NCI-H82 (cell line): Measurements from ENCODE around the gene TIMM44.
"Not testable (repeated sequence)": the region's sequence is repeated elsewhere in the genome, so short reads cannot be mapped to it uniquely, and the experiment has no call there.

Source experiments
- DNase-seq: peaks from one replicate; lab custom pipeline; 2025; lab: John Stamatoyannopoulos, UW

Gene TIMM44

DNA sequence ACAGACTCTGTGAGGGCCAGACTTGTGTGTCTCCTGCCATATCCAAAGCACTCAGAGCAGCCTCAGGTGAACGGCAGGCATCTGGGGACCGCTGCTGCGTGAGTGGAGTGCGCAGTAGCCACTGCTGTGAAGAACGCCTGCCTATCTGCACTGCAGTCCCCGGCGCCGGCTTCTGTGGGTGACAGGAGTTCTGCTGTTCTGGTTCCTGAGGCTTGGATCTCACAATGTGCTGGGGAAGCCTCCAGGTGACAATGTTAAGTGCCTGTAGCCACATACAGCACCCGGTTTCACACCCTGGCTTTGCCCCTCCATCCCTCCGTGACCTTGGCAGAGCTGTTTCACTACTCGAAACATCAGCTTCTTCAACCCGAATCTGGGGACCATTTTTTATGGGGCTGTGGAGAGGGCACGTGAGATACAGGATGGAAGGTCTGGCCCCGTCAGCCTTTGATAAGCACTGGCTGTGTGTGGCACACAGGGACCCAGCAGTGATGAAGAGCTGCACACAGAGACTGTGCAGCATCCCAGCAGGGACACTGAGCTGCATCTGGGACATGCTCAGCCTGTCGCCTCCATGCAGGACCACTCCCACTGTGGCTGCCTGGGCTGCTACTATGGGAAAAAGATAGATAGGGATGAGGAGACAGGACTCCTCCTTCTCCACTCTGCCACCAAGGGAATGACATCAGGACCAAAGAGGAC lies 33.7 kb upstream of the TIMM44 start:
- no peak for DNase-seq

DNA sequence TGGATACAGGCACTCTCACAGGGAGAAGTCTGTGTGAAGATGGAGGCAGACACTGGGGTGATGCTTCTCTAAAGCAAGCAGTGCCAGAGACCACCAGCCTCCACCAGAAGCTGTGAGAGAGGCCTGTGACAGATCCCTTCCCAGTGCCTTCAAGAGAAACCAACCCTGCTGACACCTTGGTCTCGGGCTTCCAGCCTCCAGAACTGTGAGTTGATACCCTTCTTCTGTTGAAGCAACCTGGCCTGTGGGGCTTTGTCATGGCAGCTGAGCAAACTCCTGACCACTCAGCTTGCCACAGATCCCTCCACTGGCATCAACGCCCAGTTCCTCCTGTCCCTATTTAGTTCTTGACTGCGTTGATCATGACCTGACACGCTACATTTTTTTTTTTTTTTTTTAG lies 33.0 kb upstream of the TIMM44 start:
- DNase-seq: no peak

DNA sequence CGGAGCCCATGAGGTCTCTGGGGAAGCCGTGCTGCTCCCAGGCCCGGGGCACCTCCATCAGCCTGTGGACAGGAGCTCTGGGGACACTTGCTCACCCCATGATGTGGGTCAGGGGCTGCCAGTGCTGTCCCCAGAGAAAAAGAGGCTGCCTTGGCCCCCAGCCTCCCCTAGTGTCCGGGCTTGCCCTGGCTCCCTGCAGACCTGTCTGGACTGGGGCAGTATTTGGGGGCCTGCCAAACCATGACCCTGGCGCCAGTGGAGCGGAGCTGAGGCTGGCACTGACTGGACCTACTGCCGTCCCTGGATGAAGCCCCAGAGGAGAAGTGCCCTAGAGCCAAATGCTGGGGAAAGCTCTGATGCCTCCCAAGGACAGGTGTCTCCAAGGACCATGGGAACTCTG lies 31.6 kb upstream of the TIMM44 start:
- DNase-seq: no peak

DNA sequence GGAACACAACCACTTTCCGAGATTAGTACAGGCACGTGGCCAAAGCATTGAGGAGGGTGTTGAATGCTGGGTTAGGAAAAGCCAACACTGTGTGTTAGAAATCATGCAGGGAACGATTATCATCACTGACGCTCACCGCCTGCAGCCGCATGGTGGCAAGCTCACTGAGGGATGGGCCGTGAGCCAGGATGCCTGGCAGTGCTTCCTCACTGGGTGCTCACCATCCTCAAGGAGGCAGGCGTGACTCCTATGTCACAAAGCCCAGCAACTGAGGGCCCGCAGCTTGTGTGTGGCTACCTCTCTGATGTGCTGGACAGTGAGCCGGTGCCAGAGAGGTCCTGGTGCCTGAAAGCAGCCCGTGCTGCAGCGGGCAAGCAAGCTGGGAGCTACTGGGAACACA lies 30.4 kb upstream of the TIMM44 start:
- DNase-seq: no peak

DNA sequence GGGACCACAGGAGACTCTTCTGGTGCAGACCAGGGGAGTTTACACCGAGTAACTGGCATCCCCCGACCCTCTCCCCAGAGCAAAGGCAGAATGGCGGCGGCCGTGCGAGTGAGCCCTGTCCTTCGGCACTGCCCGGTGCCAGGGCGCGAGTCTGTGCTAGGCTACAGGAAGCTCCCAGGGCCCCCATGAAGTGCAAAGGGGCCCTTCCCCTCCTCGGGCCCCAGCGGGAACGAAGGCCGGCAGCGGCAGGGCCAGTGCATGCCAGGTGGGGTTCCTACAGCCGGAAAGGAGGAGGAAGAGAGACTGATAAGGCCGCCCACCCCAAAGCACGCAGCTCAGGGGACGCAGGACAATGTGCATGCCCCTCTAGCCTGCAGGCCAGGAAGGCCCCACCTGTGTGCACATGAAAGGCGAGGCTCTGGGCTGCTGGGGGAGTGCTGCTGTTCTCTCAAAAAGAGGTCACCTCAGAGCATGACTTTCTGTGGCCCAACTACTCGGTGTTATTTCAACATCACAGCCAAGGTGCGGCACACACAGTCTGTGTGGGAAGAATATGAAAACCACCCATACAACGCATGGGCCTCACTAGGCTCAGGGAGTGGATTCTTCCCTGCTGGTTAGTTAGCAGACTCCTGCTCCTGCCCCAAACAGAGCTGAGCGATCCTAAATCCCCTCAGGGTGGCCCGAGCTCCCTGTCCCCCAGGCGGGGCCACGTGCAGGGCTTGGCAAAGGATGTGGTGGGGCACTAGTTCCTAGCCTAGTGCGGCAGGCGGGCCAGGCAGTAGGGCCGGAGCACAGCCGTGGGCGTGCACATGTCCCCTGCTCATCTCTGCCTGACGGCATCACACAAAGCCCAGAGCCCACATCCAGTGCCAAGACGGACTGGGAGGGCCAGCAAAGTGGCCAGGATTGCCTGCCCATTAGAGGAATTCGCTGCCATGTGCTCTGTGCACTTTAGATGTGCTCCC lies 28.4 kb upstream of the TIMM44 start:
- no peak for DNase-seq

DNA sequence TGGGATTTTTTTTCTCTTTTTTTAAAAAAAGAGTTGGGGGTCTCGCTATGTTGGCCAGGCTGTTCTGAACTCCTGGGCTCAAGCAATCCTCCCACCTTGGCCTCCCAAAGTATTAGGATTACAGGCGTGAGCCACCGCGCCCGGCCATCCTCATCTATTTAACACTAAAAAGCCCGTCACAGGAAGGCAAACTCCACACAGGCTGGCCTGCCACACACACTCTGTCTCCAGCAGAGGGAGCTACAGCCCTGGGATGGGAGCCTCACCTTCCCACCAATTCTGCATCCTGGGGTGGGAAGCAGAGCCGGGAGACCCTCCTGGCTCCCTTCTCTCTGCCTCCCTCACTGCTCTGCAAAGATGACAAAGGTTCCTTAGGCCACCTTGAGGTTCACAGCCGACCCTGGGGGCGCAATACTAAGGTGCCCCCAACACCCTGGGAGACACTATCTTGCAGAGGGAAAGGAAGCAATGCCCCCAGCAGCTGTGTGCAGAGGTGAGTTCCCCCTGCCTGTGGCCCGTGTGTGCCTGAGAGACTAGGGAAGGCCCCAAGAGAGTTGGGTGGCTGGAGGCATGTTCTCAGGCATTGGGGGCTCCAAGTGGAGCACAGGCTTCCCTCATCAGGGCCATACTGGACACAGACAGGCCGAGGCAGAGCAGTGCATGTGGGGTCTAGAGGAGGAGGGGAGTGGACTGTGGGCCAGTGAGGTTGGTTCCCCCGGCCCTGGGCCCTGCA lies 27.4 kb upstream of the TIMM44 start:
- DNase-seq: peak; percentile 69

DNA sequence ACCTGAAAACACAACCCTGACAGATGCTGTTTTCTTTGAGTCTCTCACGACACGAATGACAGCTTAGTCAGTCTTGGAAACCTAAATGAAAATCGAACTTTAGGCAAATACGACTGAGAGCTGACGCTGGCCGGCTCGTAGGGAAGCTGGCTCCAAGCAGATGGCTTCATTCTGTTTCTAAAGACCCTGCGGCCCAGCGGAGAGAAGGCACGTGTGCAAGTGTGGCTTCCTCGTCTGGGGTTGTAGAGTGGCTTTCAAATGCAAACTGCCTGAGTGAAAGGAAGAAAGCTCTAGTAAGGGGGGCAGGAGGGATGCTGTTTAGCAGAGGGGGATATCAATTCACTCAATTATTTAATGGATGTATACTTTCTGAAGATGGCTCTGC lies 26.1 kb upstream of the TIMM44 start:
- DNase-seq: no peak

DNA sequence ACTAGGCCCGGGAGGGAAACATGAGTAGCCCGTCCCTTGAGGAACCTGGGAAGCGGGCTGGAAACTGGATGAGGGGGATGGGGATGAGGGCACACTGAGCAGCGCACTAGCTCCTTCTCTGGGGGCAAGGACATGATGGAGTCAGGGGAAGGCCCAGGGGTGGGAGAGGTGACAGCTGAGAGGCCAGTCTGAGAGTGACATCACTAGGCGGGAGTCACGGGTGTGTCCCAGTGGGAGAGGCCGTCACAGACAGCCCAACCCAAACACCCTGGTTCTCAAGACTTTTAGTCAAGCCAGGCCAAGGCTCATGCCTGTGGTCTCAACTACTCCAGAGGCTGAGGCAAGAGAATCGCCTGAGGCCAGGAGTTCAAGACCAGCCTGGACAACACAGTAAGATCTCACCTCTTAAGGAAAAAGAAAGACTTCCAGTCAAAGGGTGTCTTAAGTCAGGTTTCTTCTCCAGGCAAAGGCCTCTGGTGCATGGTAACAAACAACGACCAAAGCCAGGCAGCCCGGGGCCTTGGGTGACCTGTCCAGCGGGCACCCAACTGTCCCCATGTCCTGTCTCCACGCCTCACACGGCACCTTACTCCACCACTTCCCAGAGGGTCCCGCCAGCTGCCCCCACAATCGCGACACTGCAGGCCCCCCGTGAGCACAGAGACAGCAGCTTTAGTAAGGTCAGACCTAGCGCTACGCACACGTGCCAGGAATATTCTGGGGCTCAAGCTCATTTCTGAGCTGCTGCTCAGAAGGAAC lies 25.5 kb upstream of the TIMM44 start:
- no peak for DNase-seq

DNA sequence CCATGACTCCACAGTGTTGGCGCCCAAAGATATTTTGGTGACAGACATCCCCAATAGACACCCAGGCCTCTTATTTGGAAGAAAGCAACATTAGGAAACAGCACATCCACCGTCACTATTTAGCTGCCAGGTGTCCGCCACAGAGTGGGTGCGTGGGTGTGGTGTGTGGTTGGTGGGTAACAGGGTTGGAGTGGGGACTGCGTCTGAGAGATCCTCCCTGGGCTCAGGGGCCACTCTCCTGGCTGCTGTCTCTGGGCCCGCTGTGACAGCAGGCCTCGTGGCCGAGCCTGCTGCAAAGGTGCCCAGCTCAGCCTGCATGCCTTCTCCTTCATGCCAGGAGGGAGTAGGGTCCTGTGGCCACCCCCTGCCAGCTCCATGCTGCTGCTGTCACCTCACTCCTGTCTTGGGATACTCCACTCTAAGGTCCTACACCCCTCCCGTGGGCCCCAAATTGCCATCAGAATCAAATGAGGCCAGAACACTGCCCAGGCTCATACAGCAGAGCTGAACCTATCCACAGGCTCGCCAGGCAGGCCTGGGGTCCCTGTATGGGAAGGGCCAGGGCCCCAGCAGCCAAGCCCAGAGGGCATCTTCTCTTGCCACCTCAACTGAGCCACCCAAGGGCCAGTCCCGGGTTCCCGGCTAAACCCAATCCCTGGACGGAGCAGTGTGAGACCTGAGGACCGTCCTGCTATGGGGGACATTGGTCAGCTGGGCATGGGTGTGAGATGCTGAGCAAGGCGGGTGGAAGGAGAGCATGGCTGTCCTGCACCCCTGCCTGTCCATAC lies 24.7 kb upstream of the TIMM44 start:
- no peak for DNase-seq

DNA sequence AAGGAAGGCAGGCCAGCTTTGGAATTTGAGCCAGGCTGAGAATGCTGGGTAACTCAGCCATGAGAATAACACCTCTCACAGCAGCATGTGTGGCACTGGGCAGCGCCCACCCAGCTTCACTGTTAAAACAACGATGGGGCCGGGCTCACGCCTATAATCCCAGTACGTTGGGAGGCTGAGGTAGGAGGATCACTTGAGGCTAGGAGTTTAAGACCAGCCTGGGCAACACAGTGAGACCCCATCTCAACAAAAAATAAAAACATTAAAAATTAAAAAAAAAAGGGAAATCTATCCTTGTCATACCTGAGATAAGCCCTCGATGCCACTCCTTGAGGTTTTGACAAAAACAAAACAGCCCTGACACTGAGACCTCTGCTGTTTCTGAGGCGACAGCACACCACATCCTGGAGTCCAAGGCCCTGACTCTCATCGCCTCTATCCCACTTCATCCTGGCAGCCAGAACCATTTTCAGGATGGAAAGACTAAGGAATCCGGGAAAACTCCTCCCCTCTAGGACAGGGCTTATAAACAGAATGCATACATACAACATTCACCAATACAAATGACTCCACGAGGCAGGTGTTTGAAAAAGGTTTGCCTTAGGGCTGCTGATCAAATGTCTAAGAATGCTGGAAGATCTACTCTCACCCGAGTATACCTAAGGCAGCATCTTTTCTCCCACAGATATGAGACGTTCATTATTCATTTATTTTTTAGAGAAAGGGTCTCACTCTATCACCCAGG lies 22.6 kb upstream of the TIMM44 start:
- no peak for DNase-seq

DNA sequence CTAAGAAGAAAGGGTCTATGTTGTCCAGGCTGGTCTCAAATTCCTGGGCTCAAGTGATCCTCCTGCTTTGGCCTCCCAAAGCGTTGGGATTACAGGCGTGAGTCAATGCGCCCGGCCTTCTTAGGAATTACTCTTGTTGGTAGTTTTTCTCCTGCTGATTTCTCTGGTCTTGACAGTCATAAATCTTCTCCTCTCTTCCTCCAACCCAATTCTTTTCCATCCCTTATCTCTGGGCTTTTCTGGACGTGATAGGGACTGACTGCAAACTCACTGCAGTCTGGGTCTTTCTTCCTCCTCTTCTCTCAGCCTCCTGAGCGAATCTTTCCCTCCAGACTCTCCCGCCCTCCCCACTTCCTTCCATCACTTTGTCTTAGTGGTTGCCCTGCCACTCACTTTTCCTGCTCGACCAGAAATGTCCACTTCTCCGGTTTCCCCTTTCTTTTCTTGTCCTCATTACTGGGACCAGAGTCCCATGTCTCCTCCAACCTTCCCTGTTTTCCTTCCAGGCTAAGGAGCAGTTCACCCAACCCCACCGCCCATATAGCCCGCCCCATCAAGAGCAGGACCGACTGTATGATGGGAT lies 21.9 kb upstream of the TIMM44 start:
- DNase-seq: no peak

DNA sequence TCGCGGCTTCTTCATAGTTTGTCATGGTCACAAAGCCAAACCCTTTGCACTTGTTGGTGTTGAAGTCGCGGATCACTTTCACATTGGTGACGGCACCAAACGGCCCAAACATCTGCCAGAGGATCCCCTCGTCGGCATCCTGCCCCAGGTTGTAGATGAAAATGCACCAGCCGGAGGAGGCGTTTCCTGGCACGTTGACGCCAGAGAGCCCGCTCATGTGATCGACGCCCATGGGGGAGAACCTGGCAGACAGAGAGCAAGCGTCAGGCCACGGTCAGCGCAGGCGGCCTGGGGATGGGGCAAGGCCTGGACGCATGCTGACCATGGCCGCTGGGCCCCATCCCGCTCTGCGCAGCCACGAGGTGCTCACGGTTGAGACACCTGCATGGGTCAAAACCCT lies 20.1 kb upstream of the TIMM44 start:
- no peak for DNase-seq

DNA sequence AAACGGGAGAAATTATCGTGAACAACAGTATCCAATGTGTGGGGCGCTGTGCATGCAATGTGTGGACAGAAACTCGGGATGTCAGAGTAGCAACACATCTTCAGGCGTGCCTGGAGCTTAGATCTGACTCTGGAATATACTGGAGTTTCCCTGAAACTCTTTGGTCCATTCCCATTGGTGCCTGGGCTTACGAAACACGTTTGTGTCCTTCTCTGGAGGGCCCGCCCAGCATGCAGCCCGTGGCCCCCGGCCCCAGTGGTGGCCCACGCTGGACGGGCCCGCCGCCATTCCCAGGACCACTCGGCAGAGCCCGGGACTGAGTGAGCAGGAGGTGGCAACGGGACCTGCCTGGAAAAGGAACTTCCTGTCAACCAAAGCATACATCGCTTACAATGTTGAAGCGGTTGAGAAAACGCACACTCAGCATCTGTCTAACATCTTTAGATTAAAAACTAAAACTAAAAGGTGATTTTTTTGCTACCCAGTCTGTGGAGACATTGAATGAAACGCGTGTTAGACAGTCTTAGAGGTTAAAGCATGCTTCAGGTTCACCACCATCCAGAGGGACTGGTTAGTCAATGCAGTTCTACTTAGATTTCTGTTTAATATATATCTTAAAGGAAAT lies 19.3 kb upstream of the TIMM44 start:
- DNase-seq: no peak

DNA sequence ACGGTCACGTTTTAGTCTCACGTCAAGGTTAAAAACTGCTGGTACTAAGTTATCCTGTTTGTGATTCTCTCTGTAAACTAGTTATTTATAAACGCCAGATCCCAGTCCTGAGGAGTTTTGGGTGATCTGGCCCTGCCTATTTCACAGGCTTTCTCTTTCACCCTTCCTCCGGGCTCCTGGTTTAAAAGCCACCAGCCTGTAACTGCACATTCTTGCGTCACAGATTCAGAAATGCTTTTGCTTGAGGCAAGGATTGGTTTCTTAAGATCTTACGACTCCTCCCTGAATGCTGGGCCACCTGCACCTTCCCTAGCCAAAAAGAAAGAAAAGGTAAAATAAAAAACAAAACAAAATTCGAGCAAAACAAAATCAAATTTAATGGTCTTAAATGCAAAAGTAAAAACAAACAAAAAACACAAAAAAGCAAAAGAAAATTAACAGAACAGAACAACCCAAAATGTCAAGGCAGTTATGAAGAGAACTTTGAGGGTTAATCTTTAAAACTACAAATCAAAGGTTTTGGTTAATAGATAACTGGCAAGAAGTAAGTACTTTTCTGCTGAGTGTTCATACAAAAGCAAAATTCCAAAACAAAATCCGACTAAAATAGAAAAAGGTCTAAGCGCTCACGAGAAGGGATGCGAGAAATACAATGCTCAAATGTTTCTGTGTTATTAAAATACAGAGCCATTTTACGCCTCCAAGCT lies 18.6 kb upstream of the TIMM44 start:
- no peak for DNase-seq

DNA sequence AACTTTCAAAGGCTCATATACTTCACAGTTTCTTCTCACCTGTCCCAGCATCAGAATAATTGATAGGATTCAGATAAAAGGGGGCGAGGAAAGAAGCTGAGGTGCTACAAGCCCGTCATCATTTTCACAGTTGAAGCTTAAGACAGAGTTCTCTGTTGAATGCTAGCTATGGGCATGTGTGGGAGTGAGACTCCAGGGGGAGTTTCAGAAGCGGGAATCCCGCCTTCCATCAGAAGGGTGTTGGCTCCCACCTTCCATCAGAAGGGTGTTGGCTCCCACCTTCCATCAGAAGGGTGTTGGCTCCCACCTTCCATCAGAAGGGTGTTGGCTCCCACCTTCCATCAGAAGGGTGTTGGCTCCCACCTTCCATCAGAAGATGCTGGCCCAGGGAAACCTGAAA lies 17.6 kb upstream of the TIMM44 start:
- not testable (repeated sequence) for DNase-seq

DNA sequence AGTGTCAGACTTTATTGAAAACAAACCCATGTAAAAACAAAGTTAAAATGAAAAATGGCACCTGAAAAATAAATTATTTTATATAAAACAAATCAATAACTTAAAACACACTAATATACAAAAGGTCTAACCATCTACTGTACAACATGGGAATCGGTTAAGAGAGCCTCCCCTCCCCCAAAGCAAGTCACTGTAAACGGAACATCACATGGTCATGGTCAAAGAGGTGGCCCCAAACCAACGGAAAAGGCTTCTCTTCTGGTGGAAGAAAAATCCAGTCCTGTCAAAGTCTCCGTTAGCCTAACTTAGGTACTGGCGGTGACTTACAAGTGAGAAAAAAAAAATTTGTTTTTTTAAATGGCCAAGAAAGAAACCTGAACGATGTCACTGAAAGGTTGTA lies 15.7 kb upstream of the TIMM44 start:
- no peak for DNase-seq

DNA sequence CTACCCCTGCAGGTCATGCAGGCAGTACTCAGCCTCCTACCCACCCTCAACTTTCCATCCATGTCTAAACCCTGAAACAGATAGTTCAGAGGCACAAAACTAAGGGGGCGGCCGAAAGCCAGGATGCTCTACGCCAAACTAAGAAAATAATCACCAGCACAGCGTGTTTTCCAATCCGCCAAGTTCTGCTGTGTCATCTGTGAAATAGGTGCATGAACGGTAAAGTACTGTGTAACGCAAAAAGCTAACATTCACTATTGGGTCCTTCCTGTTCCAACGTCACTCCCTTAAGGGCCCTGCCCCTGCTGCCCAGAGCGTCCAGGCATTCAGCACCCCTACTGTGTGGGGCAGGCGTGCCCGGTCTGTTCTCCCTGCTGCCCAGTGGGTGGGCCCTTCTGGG lies 12.2 kb upstream of the TIMM44 start:
- DNase-seq: no peak

DNA sequence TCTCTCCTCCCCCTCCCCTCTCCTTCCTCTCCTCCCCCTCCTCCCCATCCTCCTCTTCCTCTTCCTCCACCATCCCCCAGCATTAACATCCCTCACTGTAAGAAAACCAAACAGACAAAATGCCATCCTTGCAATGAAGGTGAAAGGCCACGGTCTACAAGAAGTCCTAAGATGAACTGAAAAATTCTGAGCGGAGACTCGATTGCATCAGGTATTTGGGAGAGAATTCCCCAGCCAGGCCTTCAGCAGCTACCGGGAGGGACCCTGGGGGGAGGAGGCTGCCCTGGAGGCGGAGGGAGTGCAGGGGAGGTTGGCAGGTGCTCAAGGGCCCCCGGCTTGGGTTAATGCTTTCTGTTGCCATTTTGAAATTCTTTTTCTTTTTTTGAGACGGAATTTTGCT lies 10.1 kb upstream of the TIMM44 start:
- DNase-seq: no peak

DNA sequence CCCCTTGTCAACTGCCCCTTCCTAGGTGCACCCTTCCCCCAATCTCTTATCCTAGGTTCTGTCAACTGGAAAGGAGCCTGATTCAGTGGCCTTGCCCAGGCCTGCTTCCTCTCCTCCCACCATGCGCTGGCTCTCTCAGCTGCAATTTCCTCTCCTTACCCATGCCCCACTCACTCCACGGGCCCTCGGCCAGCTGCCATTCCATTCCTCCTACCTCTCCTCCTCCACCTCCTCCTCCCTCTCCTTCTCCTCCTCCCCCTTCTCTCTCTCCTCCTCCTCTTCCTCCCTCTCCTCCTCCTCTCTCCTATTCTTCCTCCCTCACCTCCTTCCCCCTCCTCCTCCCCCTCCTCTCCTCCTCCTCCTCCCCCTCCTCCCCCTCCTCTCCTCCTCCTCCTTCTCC lies 9.6 kb upstream of the TIMM44 start:
- no peak for DNase-seq
